ENCODE measurements around the gene OLFML3.
A peak's percentile ranks its signal among the peaks of the same experiment; 100 is the strongest.

The OLFML3 gene

DNA sequence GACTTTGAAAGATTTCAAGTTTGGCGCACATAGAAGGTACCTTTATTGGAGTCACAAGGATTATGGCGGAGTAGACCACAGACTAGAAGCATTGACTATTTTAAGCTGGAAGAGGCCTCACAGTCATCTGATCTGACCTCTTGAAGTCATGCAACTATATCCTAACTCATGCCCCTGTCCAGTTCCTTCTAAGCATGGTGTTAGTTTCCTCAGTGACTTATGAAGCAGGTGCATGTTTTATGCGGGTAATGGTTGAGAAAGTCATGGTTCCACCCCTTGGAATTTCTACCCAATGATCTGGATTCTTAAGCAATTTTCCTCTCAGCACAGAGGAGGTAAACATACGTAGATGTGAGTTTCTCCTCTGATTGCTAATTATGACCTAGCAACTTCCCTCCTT is 11.7 kb downstream of the OLFML3 start:
- no peak overlapping the region for H3K4me3 ChIP-seq (ENCODE audit: low read length in 2 of 2)
- no peak overlapping the region for H4K8ac ChIP-seq (ENCODE audit: low read depth, low read length)
- no peaks in the 10 kb centered on the region for H3K36me3 ChIP-seq (replicated peaks in 1 of 2; ENCODE audit: control insufficient read depth in 2 of 2, insufficient read depth in 2 of 2, low read length in 2 of 2)
- no peak overlapping the region for H3K23ac ChIP-seq (ENCODE audit: low read depth, low read length, poor library complexity)
- no peaks in the 10 kb centered on the region for H3K4me1 ChIP-seq (ENCODE audit: control insufficient read depth in 2 of 2, insufficient read depth in 1 of 2, low read depth in 1 of 2, low read length in 2 of 2)
- no peak overlapping the region for H3K14ac ChIP-seq (ENCODE audit: low read length)
- no peak overlapping the region for H3K9ac ChIP-seq (ENCODE audit: low read depth, low read length, poor library complexity)
- H3K27me3 ChIP-seq (ENCODE audit: control insufficient read depth in 3 of 3, insufficient read depth in 3 of 3, low read depth in 1 of 3, low read length in 3 of 3), result no peaks in the 10 kb centered on the region
- H3K4me2 ChIP-seq (ENCODE audit: insufficient read depth, low read length, poor library complexity, severe bottlenecking), result no peak overlapping the region
- peaks cover 3 to 6% of the 10 kb centered on the region in 2 donors for H3K9me3 ChIP-seq (replicated peaks in 1 of 2; ENCODE audit: control insufficient read depth in 2 of 2, insufficient read depth in 1 of 2, low read depth in 1 of 2, low read length in 2 of 2)
- H3K27ac ChIP-seq (replicated peaks; ENCODE audit: low read length), result no peak overlapping the region
- no peak overlapping the region for H2BK15ac ChIP-seq (ENCODE audit: low read length)
- no peak overlapping the region for H2AK5ac ChIP-seq (ENCODE audit: low read depth, low read length)
- no CpG with 5 or more reads among the region's 4 CpGs for WGBS, 2 donors (ENCODE audit: extremely low coverage in 2 of 2, insufficient read length in 2 of 2, insufficient replicate concordance in 1 of 2)
- H3K79me1 ChIP-seq (ENCODE audit: low read depth, low read length), result no peaks in the 10 kb centered on the region
- no peak overlapping the region for H2BK120ac ChIP-seq (ENCODE audit: low read depth, low read length)
- H3K4ac ChIP-seq (ENCODE audit: low read length), result no peak overlapping the region
- H2BK12ac ChIP-seq (ENCODE audit: low read length), result no peak overlapping the region
- no peak overlapping the region for H3K18ac ChIP-seq (ENCODE audit: low read length)
- no peak overlapping the region for H4K91ac ChIP-seq (ENCODE audit: low read depth, low read length, poor library complexity)
- no peak for DNase-seq (ENCODE audit: low spot score)
- no peak overlapping the region for H2BK5ac ChIP-seq (ENCODE audit: low read length)
- H2AFZ ChIP-seq (ENCODE audit: low read length), result no peak overlapping the region

DNA sequence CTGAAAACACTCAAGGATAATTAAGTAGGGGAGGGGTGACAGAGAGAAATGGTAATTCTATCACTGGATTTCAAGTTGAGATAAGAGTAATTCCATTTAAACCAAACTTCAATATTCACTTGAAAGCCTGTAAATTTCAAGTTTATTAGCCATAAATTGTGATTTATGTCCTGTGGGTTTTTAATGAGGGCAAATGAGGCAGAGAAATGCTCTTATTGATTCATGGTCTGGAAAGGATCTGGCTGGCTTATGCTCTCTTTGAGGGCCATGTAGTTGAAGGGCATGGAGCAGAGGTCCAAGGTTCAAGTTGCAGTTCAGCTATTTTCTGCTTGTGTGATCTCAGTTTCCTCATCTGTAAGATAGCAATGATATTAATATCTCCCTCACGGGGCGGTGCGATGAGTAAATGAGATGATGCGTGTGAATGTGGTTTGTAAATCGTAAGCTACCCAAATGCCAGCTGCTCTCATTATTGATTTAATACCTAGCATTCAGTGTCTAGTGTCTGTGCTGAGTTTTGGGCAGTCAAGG is 12.3 kb downstream of the OLFML3 start:
- Histone ChIP-seq H3K79me1 (ENCODE audit: low read depth, low read length) (no peaks in the 10 kb centered on the region), H3K27ac (replicated peaks; ENCODE audit: low read length) (no peak overlapping the region), H2BK5ac (ENCODE audit: low read length) (no peak overlapping the region), H3K23ac (ENCODE audit: low read depth, low read length, poor library complexity) (no peak overlapping the region), H3K18ac (ENCODE audit: low read length) (no peak overlapping the region), H3K9ac (ENCODE audit: low read depth, low read length, poor library complexity) (no peak overlapping the region), H3K27me3 (ENCODE audit: control insufficient read depth in 3 of 3, insufficient read depth in 3 of 3, low read depth in 1 of 3, low read length in 3 of 3) (no peaks in the 10 kb centered on the region), H3K4ac (ENCODE audit: low read length) (no peak overlapping the region), H2AFZ (ENCODE audit: low read length) (no peak overlapping the region), H2AK5ac (ENCODE audit: low read depth, low read length) (no peak overlapping the region), H2BK12ac (ENCODE audit: low read length) (no peak overlapping the region), H4K91ac (ENCODE audit: low read depth, low read length, poor library complexity) (no peak overlapping the region), H3K4me2 (ENCODE audit: insufficient read depth, low read length, poor library complexity, severe bottlenecking) (no peak overlapping the region), H3K9me3 (replicated peaks in 1 of 2; ENCODE audit: control insufficient read depth in 2 of 2, insufficient read depth in 1 of 2, low read depth in 1 of 2, low read length in 2 of 2) (peaks cover 3 to 6% of the 10 kb centered on the region in 2 donors), H2BK15ac (ENCODE audit: low read length) (no peak overlapping the region), H3K14ac (ENCODE audit: low read length) (no peak overlapping the region), H4K8ac (ENCODE audit: low read depth, low read length) (no peak overlapping the region), H3K36me3 (replicated peaks in 1 of 2; ENCODE audit: control insufficient read depth in 2 of 2, insufficient read depth in 2 of 2, low read length in 2 of 2) (no peaks in the 10 kb centered on the region), H2BK120ac (ENCODE audit: low read depth, low read length) (no peak overlapping the region), H3K4me3 (ENCODE audit: low read length in 2 of 2) (no peak overlapping the region), H3K4me1 (ENCODE audit: control insufficient read depth in 2 of 2, insufficient read depth in 1 of 2, low read depth in 1 of 2, low read length in 2 of 2) (no peaks in the 10 kb centered on the region)
- WGBS, 2 donors (ENCODE audit: extremely low coverage in 2 of 2, insufficient read length in 2 of 2, insufficient replicate concordance in 1 of 2), result no CpG with 5 or more reads among the region's 5 CpGs
- no peak for DNase-seq (ENCODE audit: low spot score)

DNA sequence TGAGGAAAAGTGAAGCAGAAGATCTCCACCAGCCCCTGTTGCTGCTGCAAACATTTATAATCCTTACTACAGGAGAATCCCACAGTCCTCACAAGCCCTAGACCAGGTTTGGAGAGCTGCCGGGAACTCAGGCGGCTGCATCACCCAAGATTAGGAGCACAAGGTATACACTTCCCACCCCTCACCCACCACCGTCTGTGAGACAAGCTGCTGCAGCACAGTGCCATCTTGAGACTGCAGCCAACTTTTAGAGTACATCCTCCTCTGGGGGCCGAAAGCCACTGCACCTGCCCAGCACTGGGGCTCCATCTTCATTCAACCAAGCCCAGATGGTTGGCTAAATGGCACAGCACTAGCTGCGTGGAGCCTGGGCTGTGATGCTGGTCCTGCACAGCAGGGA is 13.8 kb downstream of the OLFML3 start:
- no peak overlapping the region for H4K8ac ChIP-seq (ENCODE audit: low read depth, low read length)
- H3K4ac ChIP-seq (ENCODE audit: low read length), result no peak overlapping the region
- DNase-seq (ENCODE audit: low spot score), result no peak
- no peaks in the 10 kb centered on the region for H3K36me3 ChIP-seq (replicated peaks in 1 of 2; ENCODE audit: control insufficient read depth in 2 of 2, insufficient read depth in 2 of 2, low read length in 2 of 2)
- peak overlapping the region; percentile 96 for H3K14ac ChIP-seq (ENCODE audit: low read length)
- H3K23ac ChIP-seq (ENCODE audit: low read depth, low read length, poor library complexity), result peak overlapping the region; percentile 51
- H3K4me3 ChIP-seq (ENCODE audit: low read length in 2 of 2), result no peak overlapping the region
- H2AK5ac ChIP-seq (ENCODE audit: low read depth, low read length), result no peak overlapping the region
- no peaks in the 10 kb centered on the region for H3K27me3 ChIP-seq (ENCODE audit: control insufficient read depth in 3 of 3, insufficient read depth in 3 of 3, low read depth in 1 of 3, low read length in 3 of 3)
- no peak overlapping the region for H4K91ac ChIP-seq (ENCODE audit: low read depth, low read length, poor library complexity)
- H3K18ac ChIP-seq (ENCODE audit: low read length), result peak overlapping the region; percentile 87
- no peak overlapping the region for H2BK12ac ChIP-seq (ENCODE audit: low read length)
- no peak overlapping the region for H3K4me2 ChIP-seq (ENCODE audit: insufficient read depth, low read length, poor library complexity, severe bottlenecking)
- H3K9ac ChIP-seq (ENCODE audit: low read depth, low read length, poor library complexity), result no peak overlapping the region
- peaks cover 3 to 6% of the 10 kb centered on the region in 2 donors for H3K9me3 ChIP-seq (replicated peaks in 1 of 2; ENCODE audit: control insufficient read depth in 2 of 2, insufficient read depth in 1 of 2, low read depth in 1 of 2, low read length in 2 of 2)
- no CpG with 5 or more reads among the region's 5 CpGs for WGBS, 2 donors (ENCODE audit: extremely low coverage in 2 of 2, insufficient read length in 2 of 2, insufficient replicate concordance in 1 of 2)
- no peak overlapping the region for H2BK15ac ChIP-seq (ENCODE audit: low read length)
- no peak overlapping the region for H3K27ac ChIP-seq (replicated peaks; ENCODE audit: low read length)
- H3K79me1 ChIP-seq (ENCODE audit: low read depth, low read length), result no peaks in the 10 kb centered on the region
- no peak overlapping the region for H2BK120ac ChIP-seq (ENCODE audit: low read depth, low read length)
- H3K4me1 ChIP-seq (ENCODE audit: control insufficient read depth in 2 of 2, insufficient read depth in 1 of 2, low read depth in 1 of 2, low read length in 2 of 2), result no peaks in the 10 kb centered on the region
- peak overlapping the region; percentile 10 for H2BK5ac ChIP-seq (ENCODE audit: low read length)
- no peak overlapping the region for H2AFZ ChIP-seq (ENCODE audit: low read length)

- H4K91ac ChIP-seq (ENCODE audit: low read depth, low read length, poor library complexity), result no peak overlapping the region
- H3K4me1 ChIP-seq (ENCODE audit: control insufficient read depth in 2 of 2, insufficient read depth in 1 of 2, low read depth in 1 of 2, low read length in 2 of 2), result no peaks in the 10 kb centered on the region
- WGBS, 2 donors (ENCODE audit: extremely low coverage in 2 of 2, insufficient read length in 2 of 2, insufficient replicate concordance in 1 of 2), result no CpG with 5 or more reads among the region's 2 CpGs
- no peaks in the 10 kb centered on the region for H3K36me3 ChIP-seq (replicated peaks in 1 of 2; ENCODE audit: control insufficient read depth in 2 of 2, insufficient read depth in 2 of 2, low read length in 2 of 2)
- no peak overlapping the region for H3K23ac ChIP-seq (ENCODE audit: low read depth, low read length, poor library complexity)
- H2BK120ac ChIP-seq (ENCODE audit: low read depth, low read length), result no peak overlapping the region
- peak overlapping the region in 1 of 2 donors; percentile 65 for H3K4me3 ChIP-seq (ENCODE audit: low read length in 2 of 2)
- H4K8ac ChIP-seq (ENCODE audit: low read depth, low read length), result no peak overlapping the region
- H3K9ac ChIP-seq (ENCODE audit: low read depth, low read length, poor library complexity), result no peak overlapping the region
- H3K27me3 ChIP-seq (ENCODE audit: control insufficient read depth in 3 of 3, insufficient read depth in 3 of 3, low read depth in 1 of 3, low read length in 3 of 3), result no peaks in the 10 kb centered on the region
- no peak overlapping the region for H2BK12ac ChIP-seq (ENCODE audit: low read length)
- no peak overlapping the region for H3K27ac ChIP-seq (replicated peaks; ENCODE audit: low read length)
- H3K79me1 ChIP-seq (ENCODE audit: low read depth, low read length), result no peaks in the 10 kb centered on the region
- no peak overlapping the region for H2BK5ac ChIP-seq (ENCODE audit: low read length)
- no peak overlapping the region for H3K18ac ChIP-seq (ENCODE audit: low read length)
- H3K9me3 ChIP-seq (replicated peaks in 1 of 2; ENCODE audit: control insufficient read depth in 2 of 2, insufficient read depth in 1 of 2, low read depth in 1 of 2, low read length in 2 of 2), result peaks cover 3 to 6% of the 10 kb centered on the region in 2 donors
- H2AFZ ChIP-seq (ENCODE audit: low read length), result no peak overlapping the region
- no peak overlapping the region for H3K14ac ChIP-seq (ENCODE audit: low read length)
- no peak for DNase-seq (ENCODE audit: low spot score)
- H2BK15ac ChIP-seq (ENCODE audit: low read length), result no peak overlapping the region
- H3K4ac ChIP-seq (ENCODE audit: low read length), result no peak overlapping the region
- no peak overlapping the region for H2AK5ac ChIP-seq (ENCODE audit: low read depth, low read length)
- no peak overlapping the region for H3K4me2 ChIP-seq (ENCODE audit: insufficient read depth, low read length, poor library complexity, severe bottlenecking)
Observed at GRCh38 chr1:113993766-113994165, 14.5 kb downstream of the OLFML3 start.

Data from neuronal stem cell (in vitro differentiated cells).